DMS 273 treated with DMSO at 0.1 percent for 48 hours (cell line): Measurements from ENCODE around the gene NPPB.
A peak's percentile ranks its signal among the peaks of the same experiment; 100 is the strongest.

Source experiments
- DNase-seq: peaks from one replicate; lab custom pipeline; 2025; lab: John Stamatoyannopoulos, UW

NPPB gene

GRCh38 chr1:11857164-11857851 is 1.4 kb downstream of the NPPB start:
- no peak for DNase-seq

GRCh38 chr1:11856698-11857097 is 2.0 kb downstream of the NPPB start:
- DNase-seq = no peak

- no peak for DNase-seq
Measured at GRCh38 chr1:11855430-11855829, 3.3 kb downstream of the NPPB start.

GRCh38 chr1:11854519-11854918 is 4.2 kb downstream of the NPPB start:
- DNase-seq = no peak

- no peak for DNase-seq
Measured at GRCh38 chr1:11851180-11851579, 7.6 kb downstream of the NPPB start.

GRCh38 chr1:11850156-11850555 is 8.6 kb downstream of the NPPB start:
- DNase-seq = no peak

- DNase-seq = no peak
Measured at GRCh38 chr1:11848373-11848700, 10.4 kb downstream of the NPPB start.

- peak; percentile 88 for DNase-seq
Measured at GRCh38 chr1:11847667-11848372, 10.9 kb downstream of the NPPB start, which contains the start of gene NPPA. Gene NPPA (minus strand): TSS chr1:11847783. CDS start chr1:11847684, 99 bp downstream.

GRCh38 chr1:11845641-11846335 is 13.0 kb downstream of the NPPB start:
- no peak for DNase-seq

GRCh38 chr1:11842154-11843041 is 16.3 kb downstream of the NPPB start:
- DNase-seq = no peak

GRCh38 chr1:11841245-11842153 is 17.2 kb downstream of the NPPB start:
- no peak for DNase-seq

GRCh38 chr1:11839727-11840705 is 18.7 kb downstream of the NPPB start:
- no peak for DNase-seq

GRCh38 chr1:11838349-11839272 is 20.1 kb downstream of the NPPB start:
- peak; percentile 24 for DNase-seq

- no peak for DNase-seq
Measured at GRCh38 chr1:11837767-11838348, 20.9 kb downstream of the NPPB start.

GRCh38 chr1:11836955-11837766 is 21.6 kb downstream of the NPPB start:
- no peak for DNase-seq

GRCh38 chr1:11835441-11836225 is 23.1 kb downstream of the NPPB start:
- DNase-seq = no peak

GRCh38 chr1:11833900-11834299 is 24.8 kb downstream of the NPPB start:
- DNase-seq = no peak
